ENCODE data around the gene ZFAND3.

DNA sequence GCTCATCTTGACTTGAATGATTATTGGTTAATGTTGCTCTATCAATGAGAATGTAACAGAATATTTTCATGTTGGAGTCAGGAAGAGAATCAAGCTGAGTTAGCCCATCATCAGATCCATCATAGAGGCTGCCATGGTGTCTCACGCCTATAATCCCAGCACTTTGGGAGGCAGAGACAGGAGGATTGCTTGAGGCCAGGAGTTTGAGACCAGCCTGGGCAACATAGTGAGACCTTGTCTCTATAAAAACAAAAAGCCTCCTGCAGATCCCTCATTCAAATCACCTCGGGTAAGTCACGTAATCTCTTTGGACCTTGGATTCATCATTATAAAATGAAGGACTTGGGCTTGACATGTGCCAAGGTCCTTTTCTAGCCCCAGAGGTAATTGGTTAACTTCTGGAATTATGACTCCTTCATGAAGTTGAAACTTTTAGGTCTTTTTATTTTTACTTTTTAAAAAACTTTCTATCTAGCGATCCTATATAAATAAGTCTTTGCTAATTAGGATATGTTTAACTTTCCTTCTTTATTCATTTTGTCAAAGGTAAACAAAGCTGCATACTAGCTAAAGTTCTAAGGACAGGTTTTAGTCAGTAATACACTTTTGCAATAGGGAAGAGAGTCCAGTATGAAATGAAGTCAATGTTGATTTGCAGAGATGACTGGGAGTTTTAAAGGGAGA is 110.9 kb downstream of the ZFAND3 start:
- TF ChIP-seq, protein P1, sequence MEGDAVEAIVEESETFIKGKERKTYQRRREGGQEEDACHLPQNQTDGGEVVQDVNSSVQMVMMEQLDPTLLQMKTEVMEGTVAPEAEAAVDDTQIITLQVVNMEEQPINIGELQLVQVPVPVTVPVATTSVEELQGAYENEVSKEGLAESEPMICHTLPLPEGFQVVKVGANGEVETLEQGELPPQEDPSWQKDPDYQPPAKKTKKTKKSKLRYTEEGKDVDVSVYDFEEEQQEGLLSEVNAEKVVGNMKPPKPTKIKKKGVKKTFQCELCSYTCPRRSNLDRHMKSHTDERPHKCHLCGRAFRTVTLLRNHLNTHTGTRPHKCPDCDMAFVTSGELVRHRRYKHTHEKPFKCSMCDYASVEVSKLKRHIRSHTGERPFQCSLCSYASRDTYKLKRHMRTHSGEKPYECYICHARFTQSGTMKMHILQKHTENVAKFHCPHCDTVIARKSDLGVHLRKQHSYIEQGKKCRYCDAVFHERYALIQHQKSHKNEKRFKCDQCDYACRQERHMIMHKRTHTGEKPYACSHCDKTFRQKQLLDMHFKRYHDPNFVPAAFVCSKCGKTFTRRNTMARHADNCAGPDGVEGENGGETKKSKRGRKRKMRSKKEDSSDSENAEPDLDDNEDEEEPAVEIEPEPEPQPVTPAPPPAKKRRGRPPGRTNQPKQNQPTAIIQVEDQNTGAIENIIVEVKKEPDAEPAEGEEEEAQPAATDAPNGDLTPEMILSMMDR (IDR thresholded peaks at IDR 0.05) = no peak
- TF ChIP-seq POLR2A (IDR thresholded peaks at IDR 0.05) = no peak

Measured in testis (tissue), 2 donors.